HepG2 (cell line): ENCODE results near the gene VCP. TPM values are rescaled to one million over a fixed set of nuclear protein-coding genes. Genes with fewer than 3 reads are reported as not detected.
A peak's percentile ranks its signal among the peaks of the same experiment; 100 is the strongest.

ENCODE experiments used
- FOXC1 ChIP-seq: sonication (generic); formaldehyde crosslinking; IDR thresholded peaks from 2 replicates; pipeline ENCODE4 v1.8.0; 2022; ENCODE audit warnings: mild to moderate bottlenecking, missing genetic modification reagents, borderline replicate concordance
- JUN ChIP-seq: sonication (generic); formaldehyde crosslinking; IDR thresholded peaks from 2 replicates; pipeline ENCODE4 v1.4.0; 2020; ENCODE audit warnings: mild to moderate bottlenecking, missing genetic modification reagents
- KDM2A ChIP-seq: sonication (generic); formaldehyde crosslinking; IDR thresholded peaks from 2 replicates; pipeline ENCODE4 v1.4.0; 2020; ENCODE audit warnings: low read depth, missing genetic modification reagents, borderline replicate concordance
- LRRFIP1 ChIP-seq: sonication (generic); formaldehyde crosslinking; conservative IDR thresholded peaks from 2 replicates; pipeline ENCODE4 v1.4.0; 2020; ENCODE audit warnings: missing genetic modification reagents
- MXD3 ChIP-seq: IDR thresholded peaks from 2 replicates; pipeline ENCODE4 v1.6.1; 2016; ENCODE audit warnings: mild to moderate bottlenecking, missing biosample characterization, missing genetic modification reagents
- NFYC ChIP-seq: IDR thresholded peaks from 2 replicates; pipeline ENCODE4 v1.6.1; 2016; ENCODE audit warnings: missing genetic modification reagents, missing compliant biosample characterization
- NKX3-1 ChIP-seq: sonication (generic); formaldehyde crosslinking; IDR thresholded peaks from 2 replicates; pipeline ENCODE4 v1.5.0; 2020; ENCODE audit warnings: missing genetic modification reagents
- PAF1 ChIP-seq: IDR thresholded peaks from 2 replicates; pipeline ENCODE4 v1.6.1; 2016; ENCODE audit warnings: missing genetic modification reagents, missing compliant biosample characterization
- RFX1 ChIP-seq: fragments of 450-650 bp; IDR thresholded peaks from 2 replicates; pipeline ENCODE4 v1.6.1; 2017
- SATB2 ChIP-seq: sonication (generic); formaldehyde crosslinking; IDR thresholded peaks from 2 replicates; pipeline ENCODE4 v1.5.0; 2020; ENCODE audit warnings: missing genetic modification reagents
- SMAD1 ChIP-seq: sonication (generic); formaldehyde crosslinking; IDR thresholded peaks from 2 replicates; pipeline ENCODE4 v1.4.0; 2020; ENCODE audit warnings: missing genetic modification reagents, low read depth, mild to moderate bottlenecking, borderline replicate concordance
- SRSF1 ChIP-seq: fragments of 200-400 bp; formaldehyde crosslinking; optimal IDR thresholded peaks from 2 replicates; pipeline ENCODE3; 2017; ENCODE audit warnings: mild to moderate bottlenecking, low read depth, low read length, moderate library complexity
- STAT6 ChIP-seq: sonication (generic); formaldehyde crosslinking; IDR thresholded peaks from 2 replicates; pipeline ENCODE4 v1.4.0; 2020; ENCODE audit warnings: missing genetic modification reagents, mild to moderate bottlenecking, borderline replicate concordance
- TAF1 ChIP-seq: sonication (generic); formaldehyde crosslinking; IDR thresholded peaks from 2 replicates; pipeline ENCODE4 v1.4.0; 2020; ENCODE audit warnings: missing genetic modification reagents
- UBTF ChIP-seq: sonication (generic); formaldehyde crosslinking; IDR thresholded peaks from 2 replicates; pipeline ENCODE4 v1.4.0; 2020; ENCODE audit warnings: mild to moderate bottlenecking, missing genetic modification reagents
- ZKSCAN8 ChIP-seq: IDR thresholded peaks from 2 replicates; pipeline ENCODE4 v1.6.1; 2016; ENCODE audit warnings: borderline replicate concordance, missing genetic modification reagents, missing compliant biosample characterization
- ZNF17 ChIP-seq: sonication (generic); formaldehyde crosslinking; IDR thresholded peaks from 2 replicates; pipeline ENCODE4 v1.5.0; 2020; ENCODE audit warnings: mild to moderate bottlenecking, missing genetic modification reagents
- ZNF329 ChIP-seq: sonication (generic); formaldehyde crosslinking; IDR thresholded peaks from 2 replicates; pipeline ENCODE4 v1.9.0; 2021; ENCODE audit warnings: low read depth, mild to moderate bottlenecking, missing genetic modification reagents
- ZNF543 ChIP-seq: sonication (generic); formaldehyde crosslinking; IDR thresholded peaks from 2 replicates; pipeline ENCODE4 v1.4.0; 2020; ENCODE audit warnings: mild to moderate bottlenecking, missing genetic modification reagents
- ZNF605 ChIP-seq: sonication (generic); formaldehyde crosslinking; IDR thresholded peaks from 2 replicates; pipeline ENCODE4 v1.8.0; 2022; ENCODE audit warnings: mild to moderate bottlenecking, missing genetic modification reagents
- ZSCAN29 ChIP-seq: sonication (generic); formaldehyde crosslinking; conservative IDR thresholded peaks from 2 replicates; pipeline ENCODE4 v1.4.0; 2020; ENCODE audit warnings: mild to moderate bottlenecking, missing genetic modification reagents
- ZZZ3 ChIP-seq: sonication (generic); formaldehyde crosslinking; IDR thresholded peaks from 2 replicates; pipeline ENCODE4 v1.4.0; 2020; ENCODE audit warnings: missing genetic modification reagents, mild to moderate bottlenecking, borderline replicate concordance
- polyA plus RNA-seq, 8 experiments: library from polyadenylated mRNA; depleted of rRNA in 3 of 8; stranded (reverse) in 7 of 8; unstranded in 1 of 8; fragments of >200 nt; fragmentation: Illumina TruSeq in 4 of 8; extraction: Trizol in 4 of 8; gene quantifications; 2 replicates each; pipeline versions ENCODE4 v1.2.1 to v1.2.3, GENCODE V29; 2011 to 2016; ENCODE audit warnings: low read depth in 4 of 8, missing spikeins in 1 of 8, mixed read lengths in 1 of 8; ENCODE audit not compliant: insufficient read depth in 1 of 8
- total RNA-seq, 5 experiments: library from RNA; depleted of rRNA; stranded (reverse); fragments of >200 nt; fragmentation: Illumina TruSeq; extraction: Trizol; gene quantifications; 2 replicates each; pipeline ENCODE4 v1.2.3, GENCODE V29; 2016; ENCODE audit warnings: low read depth in 1 of 5

The VCP gene
- total and polyA plus RNA-seq, 2 of the 13 experiments (the other 11 are each of a cell fraction or from before 2014, with no cell fraction given): 143 to 391 TPM

- TF ChIP-seq SRSF1 (peak; percentile 77), NFYC (peak; percentile 52; the same call in 1 of the 2 replicates), RFX1 (no peak), UBTF (CRISPR knock-in tag) (peak; percentile 89), ZSCAN29 (CRISPR knock-in tag) (0 out of 2 replicates have a peak, but pooled peaks have one; percentile 88), LRRFIP1 (no peak), ZNF543 (peak; percentile 70; the same call in 1 of the 2 replicates), JUN (CRISPR knock-in tag) (peak; percentile 82; the same call in 1 of the 2 replicates), SATB2 (CRISPR knock-in tag) (no peak), PAF1 (CRISPR knock-in tag) (no peak), FOXC1 (peak; percentile 94; the same call in 1 of the 2 replicates), MXD3 (CRISPR knock-in tag) (peak; percentile 91), ZNF17 (no peak), KDM2A (peak; percentile 88), ZNF605 (CRISPR knock-in tag) (peak; percentile 89), ZKSCAN8 (CRISPR knock-in tag) (no peak), STAT6 (CRISPR knock-in tag) (peak; percentile 50; the same call in 1 of the 2 replicates), ZNF329 (CRISPR knock-in tag) (0 out of 2 replicates have a peak, but pooled peaks have one; percentile 54), SMAD1 (CRISPR knock-in tag) (peak; percentile 70; the same call in 1 of the 2 replicates), TAF1 (CRISPR knock-in tag) (peak; percentile 95), ZZZ3 (CRISPR knock-in tag) (peak; percentile 91; the same call in 1 of the 2 replicates), NKX3-1 (CRISPR knock-in tag) (peak; percentile 15; the same call in 1 of the 2 replicates)
Measured at GRCh38 chr9:35096035-35096849, 23.8 kb upstream of the VCP start, which contains the start of gene PIGO (continued).
